H1 (cell line): ENCODE results near the gene SEZ6. TPM values are rescaled to one million over a fixed set of nuclear protein-coding genes. Genes with fewer than 3 reads are reported as not detected.

ENCODE experiments used
- CTCF ChIA-PET: fragments of 300-600 bp; sonication (Branson Sonifier 250); formaldehyde crosslinking; loops from one replicate; lab custom pipeline; 2021; ENCODE audit not compliant: partially characterized antibody; lab: Charles Lee
- POLR2A ChIA-PET: fragments of 300-600 bp; sonication (Branson Sonifier 250); formaldehyde crosslinking; loops from one replicate; lab custom pipeline; 2021; ENCODE audit warnings: inconsistent platforms; ENCODE audit not compliant: partially characterized antibody; lab: Charles Lee
- DNase-seq, 2 experiments: peaks; one replicate each; pipeline versions ENCODE4 v3.0.0 to v3.0.0-alpha.2; 2010 to 2022; ENCODE audit warnings: low spot score in 2 of 2, low read depth in 1 of 2, mixed read lengths in 1 of 2
- FAIRE-seq: peaks from 2 replicates; lab custom pipeline; 2011; peaks lifted over from hg19 to GRCh38; lab: Jason Lieb, UNC
- H2AFZ ChIP-seq: 2 replicates; pipeline ENCODE4 v1.8.1; 2012; ENCODE audit warnings: low read length, inconsistent platforms
- H2AK5ac ChIP-seq: 2 replicates; pipeline ENCODE4 v1.6.1; 2013; ENCODE audit warnings: low read depth, low read length
- H2BK120ac ChIP-seq: replicated peaks from 2 replicates; pipeline ENCODE3; 2013; ENCODE audit warnings: low read depth, low read length, inconsistent platforms
- H2BK12ac ChIP-seq: 2 replicates; pipeline ENCODE4 v1.6.1; 2013; ENCODE audit warnings: low read depth, low read length
- H2BK15ac ChIP-seq: 2 replicates; pipeline ENCODE4 v1.6.1; 2013; ENCODE audit warnings: low read length
- H2BK20ac ChIP-seq: 2 replicates; pipeline ENCODE4 v1.6.1; 2013; ENCODE audit warnings: low read length
- H2BK5ac ChIP-seq: 2 replicates; pipeline ENCODE4 v1.6.1; 2013; ENCODE audit warnings: low read depth, low read length
- H3K14ac ChIP-seq: 2 replicates; pipeline ENCODE4 v1.6.1; 2013; ENCODE audit warnings: inconsistent platforms; ENCODE audit not compliant: insufficient read length
- H3K18ac ChIP-seq: 2 replicates; pipeline ENCODE4 v1.6.1; 2013; ENCODE audit warnings: low read length; ENCODE audit errors: extremely low read depth
- H3K23ac ChIP-seq: 2 replicates; pipeline ENCODE4 v1.6.1; 2013; ENCODE audit warnings: inconsistent platforms; ENCODE audit not compliant: insufficient read length
- H3K23me2 ChIP-seq: 2 replicates; pipeline ENCODE4 v1.6.1; 2013; ENCODE audit warnings: low read depth, low read length
- H3K27ac ChIP-seq: 2 replicates; pipeline ENCODE4 v1.6.1; 2011; ENCODE audit warnings: low read depth, low read length, inconsistent platforms
- H3K27me3 ChIP-seq, 4 experiments: replicated peaks in 1 of 4; 1 replicate in 1 of 4; 2 replicates in 3 of 4; pipeline versions ENCODE4 v1.6.1 to v1.8.1; 2011 to 2013; ENCODE audit warnings: low read length in 3 of 4, mild to moderate bottlenecking in 3 of 4, inconsistent platforms in 2 of 4, mixed read lengths in 2 of 4, moderate library complexity in 1 of 4; ENCODE audit not compliant: control insufficient read depth in 3 of 4, insufficient read depth in 3 of 4; ENCODE audit errors: extremely low read depth in 1 of 4
- H3K36me3 ChIP-seq, 4 experiments: 2 replicates each; pipeline versions ENCODE4 v1.6.1 to v1.8.1; 2011 to 2013; ENCODE audit warnings: mild to moderate bottlenecking in 4 of 4, low read length in 3 of 4, moderate library complexity in 2 of 4, control low read depth in 1 of 4, inconsistent platforms in 1 of 4; ENCODE audit not compliant: insufficient read depth in 4 of 4, control insufficient read depth in 2 of 4
- H3K4ac ChIP-seq: replicated peaks from 2 replicates; pipeline ENCODE3; 2013; ENCODE audit warnings: low read length, low read depth, mixed read lengths, inconsistent platforms; ENCODE audit not compliant: insufficient read length
- H3K4me1 ChIP-seq, 4 experiments: replicated peaks in 1 of 4; 1 replicate in 1 of 4; 2 replicates in 3 of 4; pipeline versions ENCODE4 v1.6.1 to v1.8.1; 2011 to 2013; ENCODE audit warnings: low read length in 3 of 4, inconsistent platforms in 2 of 4, mixed read lengths in 1 of 4; ENCODE audit not compliant: insufficient read depth in 4 of 4, control insufficient read depth in 3 of 4
- H3K4me2 ChIP-seq, 2 experiments: 2 replicates each; pipeline versions ENCODE4 v1.6.1 to v1.8.1; 2011 to 2013; ENCODE audit warnings: low read depth in 2 of 2, low read length in 2 of 2, control low read depth in 1 of 2, inconsistent platforms in 1 of 2, mild to moderate bottlenecking in 1 of 2; ENCODE audit not compliant: insufficient read depth in 1 of 2
- H3K4me3 ChIP-seq, 4 experiments: fragments of 200-600, 300-600 bp in 1 of 4; sonication (generic), shearing (Covaris generic), sonication (Bioruptor Twin) in 1 of 4; 2 replicates each; pipeline versions ENCODE4 v1.5.1 to v1.8.1; 2011 to 2016; ENCODE audit warnings: low read length in 4 of 4, low read depth in 3 of 4, control low read depth in 2 of 4, inconsistent platforms in 2 of 4, mild to moderate bottlenecking in 2 of 4, mixed read lengths in 1 of 4, moderate library complexity in 1 of 4; ENCODE audit not compliant: insufficient read depth in 2 of 4; ENCODE audit errors: extremely low read depth in 1 of 4
- H3K56ac ChIP-seq: replicated peaks from 2 replicates; pipeline ENCODE3; 2013; ENCODE audit warnings: low read depth, mild to moderate bottlenecking, mixed read lengths, low read length, inconsistent platforms; ENCODE audit not compliant: insufficient read length
- H3K79me1 ChIP-seq: 2 replicates; pipeline ENCODE4 v1.6.1; 2013; ENCODE audit warnings: low read depth, low read length, control low read depth
- H3K79me2 ChIP-seq, 2 experiments: 2 replicates each; pipeline versions ENCODE4 v1.6.1 to v1.8.1; 2012 to 2013; ENCODE audit warnings: low read length in 2 of 2, mild to moderate bottlenecking in 2 of 2, inconsistent platforms in 1 of 2; ENCODE audit not compliant: insufficient read depth in 2 of 2, control insufficient read depth in 1 of 2
- H3K9ac ChIP-seq, 4 experiments: replicated peaks in 1 of 4; 1 replicate in 1 of 4; 2 replicates in 3 of 4; pipeline versions ENCODE4 v1.6.1 to v1.8.1; 2011 to 2013; ENCODE audit warnings: low read depth in 3 of 4, low read length in 3 of 4, control low read depth in 2 of 4, mild to moderate bottlenecking in 2 of 4, moderate library complexity in 2 of 4, inconsistent platforms in 1 of 4; ENCODE audit errors: extremely low read depth in 1 of 4
- H3K9me3 ChIP-seq, 2 experiments: 2 replicates each; pipeline versions ENCODE4 v1.6.1 to v1.8.1; 2012 to 2013; ENCODE audit warnings: mild to moderate bottlenecking in 2 of 2, moderate library complexity in 2 of 2, control low read depth in 1 of 2, inconsistent platforms in 1 of 2, low read depth in 1 of 2, low read length in 1 of 2, mixed read lengths in 1 of 2; ENCODE audit not compliant: insufficient read depth in 2 of 2
- H4K20me1 ChIP-seq, 2 experiments: replicated peaks in 1 of 2; 2 replicates each; pipeline versions ENCODE3 to v1.8.1; 2011 to 2013; ENCODE audit warnings: inconsistent platforms in 2 of 2, low read length in 2 of 2, mild to moderate bottlenecking in 1 of 2; ENCODE audit not compliant: insufficient read depth in 2 of 2, control insufficient read depth in 1 of 2
- H4K5ac ChIP-seq: 2 replicates; pipeline ENCODE4 v1.6.1; 2013; ENCODE audit warnings: low read length, low read depth, mixed read lengths, inconsistent platforms; ENCODE audit not compliant: insufficient read length
- H4K8ac ChIP-seq: 2 replicates; pipeline ENCODE4 v1.8.0; 2013; ENCODE audit warnings: mild to moderate bottlenecking, moderate library complexity, low read length, inconsistent platforms; ENCODE audit not compliant: insufficient read depth; ENCODE audit errors: extremely low read depth
- H4K91ac ChIP-seq: replicated peaks from 2 replicates; pipeline ENCODE3; 2013; ENCODE audit warnings: low read length, mixed read lengths, inconsistent platforms; ENCODE audit not compliant: insufficient read length
- FOSL1 ChIP-seq: IDR thresholded peaks from 2 replicates; pipeline ENCODE4 v1.6.1; 2011; ENCODE audit warnings: mild to moderate bottlenecking, low read depth, low read length, moderate library complexity; ENCODE audit not compliant: insufficient read depth
- MAX ChIP-seq: IDR thresholded peaks from 2 replicates; pipeline ENCODE4 v1.6.1; 2012; ENCODE audit warnings: inconsistent platforms
- NANOG ChIP-seq: IDR thresholded peaks from 2 replicates; pipeline ENCODE4 v1.6.1; 2011; ENCODE audit warnings: low read length, low read depth, mild to moderate bottlenecking, inconsistent platforms; ENCODE audit not compliant: insufficient read depth, poor library complexity, severe bottlenecking
- POU5F1 ChIP-seq: IDR thresholded peaks from 2 replicates; pipeline ENCODE4 v1.6.1; 2011; ENCODE audit warnings: low read depth, mild to moderate bottlenecking, low read length, moderate library complexity
- RAD21 ChIP-seq, 2 experiments: IDR thresholded peaks in 1 of 2; conservative IDR thresholded peaks in 1 of 2; 2 replicates each; pipeline ENCODE4 v1.6.1; 2011; ENCODE audit warnings: low read depth in 2 of 2, low read length in 2 of 2, improper control_type of control experiment in 1 of 2, inconsistent platforms in 1 of 2, mild to moderate bottlenecking in 1 of 2, moderate library complexity in 1 of 2
- RBBP5 ChIP-seq: IDR thresholded peaks from 2 replicates; pipeline ENCODE4 v1.7.1; 2012; ENCODE audit warnings: low read depth, mild to moderate bottlenecking, inconsistent platforms, low read length, moderate library complexity, borderline replicate concordance
- SIN3A ChIP-seq, 2 experiments: IDR thresholded peaks in 1 of 2; conservative IDR thresholded peaks in 1 of 2; 2 replicates each; pipeline ENCODE4 v1.6.1; 2011 to 2012; ENCODE audit warnings: low read length in 2 of 2, improper control_type of control experiment in 1 of 2, low read depth in 1 of 2, mild to moderate bottlenecking in 1 of 2
- SP1 ChIP-seq: IDR thresholded peaks from 2 replicates; pipeline ENCODE4 v1.6.1; 2011; ENCODE audit warnings: low read depth, low read length
- SUZ12 ChIP-seq: fragments of 200-600 bp; sonication (generic); IDR thresholded peaks from 2 replicates; pipeline ENCODE4 v1.6.1; 2012; ENCODE audit warnings: mild to moderate bottlenecking, inconsistent platforms, low read length, moderate library complexity, mixed read lengths
- TCF12 ChIP-seq: IDR thresholded peaks from 2 replicates; pipeline ENCODE4 v1.6.1; 2011; ENCODE audit warnings: low read depth, mild to moderate bottlenecking, low read length
- WGBS, 2 experiments: shearing (Covaris generic) in 1 of 2; methylation state at CpG; one replicate each; pipeline versions ENCODE4 v1.1.6 to v1.1.7; 2013 to 2015; ENCODE audit warnings: low lambda C conversion rate in 2 of 2, mixed read lengths in 2 of 2, inconsistent platforms in 1 of 2, low coverage in 1 of 2, missing lambda C conversion rate in 1 of 2; ENCODE audit not compliant: insufficient replicate concordance in 2 of 2, insufficient coverage in 1 of 2, insufficient read length in 1 of 2; ENCODE audit errors: extremely low coverage in 1 of 2, missing lambda C conversion rate in 1 of 2; 5-methylcytosine and 5-hydroxymethylcytosine counted together
- polyA plus RNA-seq, 7 experiments: library from polyadenylated mRNA; depleted of rRNA in 3 of 7; stranded (reverse) in 5 of 7; unstranded in 2 of 7; fragments of >200 nt in 5 of 7; fragments of 200-250 nt in 2 of 7; gene quantifications; 1 replicate in 5 of 7; 2 replicates in 1 of 7; 4 replicates in 1 of 7; pipeline versions ENCODE4 v1.2.1 to v1.2.3, GENCODE V29; 2011 to 2013; ENCODE audit warnings: missing spikeins in 2 of 7, mixed read lengths in 2 of 7
- total RNA-seq: library from RNA; stranded (reverse); fragmentation: NEBNext Ultra II Directional; extraction: Animal tissue kit (Norgen Biotek cat#: 25700); gene quantifications from 2 replicates; pipeline ENCODE4 v1.2.1, GENCODE V29; 2021

SEZ6 gene
- total and polyA plus RNA-seq, 2 of the 8 experiments (the other 6 are each of a cell fraction or from before 2014, with no cell fraction given), result 6.9 to 16.1 TPM

DNA sequence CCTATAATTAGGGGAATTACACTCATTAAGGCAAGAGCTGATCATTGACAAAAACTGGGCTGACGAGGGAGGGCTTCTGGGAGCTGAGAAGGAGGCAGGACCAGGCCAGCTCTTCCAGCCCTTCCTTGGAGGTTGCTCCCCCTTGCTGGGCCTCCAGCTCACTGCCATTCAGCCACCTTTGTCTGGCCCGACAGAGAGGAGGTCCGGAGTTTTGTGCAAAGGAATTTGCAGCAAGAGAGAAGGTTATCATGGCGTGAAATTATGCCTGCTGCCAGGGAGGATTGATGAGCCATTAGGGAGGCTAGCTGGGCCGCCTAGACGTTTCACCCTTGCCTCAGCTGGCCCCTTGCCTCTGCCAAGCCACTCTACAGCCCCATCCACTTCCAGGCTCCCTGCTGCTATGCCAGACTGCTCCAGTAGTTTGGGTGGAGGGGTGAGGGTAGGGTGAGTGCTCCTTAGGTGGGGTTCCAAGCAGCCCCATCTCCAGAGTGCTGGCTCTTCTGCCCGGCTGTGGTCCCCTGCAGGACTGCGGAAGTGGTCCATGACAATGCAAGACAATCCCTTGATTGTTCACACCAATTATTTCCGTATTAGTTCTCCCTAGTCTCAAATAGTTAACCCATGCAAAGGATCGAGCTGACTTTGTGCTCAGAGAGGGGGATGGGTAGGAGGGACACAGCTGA is 37.5 kb downstream of the SEZ6 start:
- Histone ChIP-seq H2AK5ac (peak overlapping the region; percentile 89; the same call in 1 of the 2 replicates), H3K23ac (no peak overlapping the region), H3K14ac (peak overlapping the region; percentile 7), H2BK120ac (peak overlapping the region; percentile 60), H3K79me2 (no peaks in the 10 kb centered on the region), H2AFZ (no peak overlapping the region), H2BK12ac (peak overlapping the region; percentile 86), H3K4ac (no peak overlapping the region), H3K79me1 (no peaks in the 10 kb centered on the region), H3K9ac (no peak overlapping the region; a peak in 1 of 7 replicates), H3K9me3 (no peaks in the 10 kb centered on the region), H3K4me1 (peaks cover 11 to 24% (median 17%) of the 10 kb centered on the region in 4 experiments), H3K27ac (no peak overlapping the region), H3K4me2 (peak overlapping the region; percentile 3 to 55; a peak in 3 of 4 replicates), H3K4me3 (peak overlapping the region in 3 of 4 experiments; percentile 5 to 20 (median 6); a peak in 3 of 8 replicates), H4K8ac (no peak overlapping the region), H3K23me2 (no peaks in the 10 kb centered on the region), H3K36me3 (no peaks in the 10 kb centered on the region; a peak in 1 of 8 replicates), H4K5ac (peak overlapping the region; percentile 3), H2BK5ac (peak overlapping the region; percentile 89), H2BK20ac (peak overlapping the region; percentile 99), H4K20me1 (no peaks in the 10 kb centered on the region), H3K27me3 (no peaks in the 10 kb centered on the region; a peak in 1 of 7 replicates), H3K18ac (peak overlapping the region; percentile 91), H3K56ac (no peak overlapping the region), H4K91ac (peak overlapping the region; percentile 92), H2BK15ac (peak overlapping the region; percentile 38; the same call in 1 of the 2 replicates)
- POLR2A ChIA-PET, result interaction anchor here (0.6 to 3.9 kb wide), 24 partner anchors 11 to 1713 kb away, joined by 3 to 20 read pairs (median 3); partner anchors contain the start of genes PIPOX and RPL23A
- 45% methylated on average over 10 of the region's 10 CpGs; no CpG with 5 or more reads in 1 of the 2 experiments for WGBS, 2 experiments
- FAIRE-seq (no peak), DNase-seq (no peak)
- CTCF ChIA-PET, result interaction anchor here (0.7 to 9.1 kb wide), 37 partner anchors 9 to 218 kb away, joined by 3 to 207 read pairs (median 4); partner anchors contain the start of genes MYO18A and PIPOX
- peak; percentile 73 for TF ChIP-seq SP1
- 0 out of 2 replicates have a peak, but pooled peaks have one; percentile 55 for TF ChIP-seq POU5F1
- TF ChIP-seq MAX, result no peak
- TF ChIP-seq RBBP5, result peak; percentile 56; the same call in 1 of the 2 replicates
- no peak for TF ChIP-seq FOSL1
- peak; percentile 82 for TF ChIP-seq NANOG
- 0 out of 4 replicates have a peak, but pooled peaks of 1 of the 2 experiments have one; percentile 25 for TF ChIP-seq SIN3A (conservative IDR thresholded peaks at IDR 0.05 in 1 of 2, IDR thresholded peaks at IDR 0.05 in 1 of 2; ENCODE audit: low read depth in 1 of 2, low read length in 2 of 2)
- TF ChIP-seq SUZ12, result no peak
- TF ChIP-seq TCF12, result 0 out of 2 replicates have a peak, but pooled peaks have one; percentile 37
- TF ChIP-seq RAD21 (IDR thresholded peaks at IDR 0.05 in 1 of 2, conservative IDR thresholded peaks at IDR 0.05 in 1 of 2; ENCODE audit: low read depth in 2 of 2, low read length in 2 of 2), result peak in 1 of 2 experiments; percentile 23; a peak in 2 of 4 replicates
